Activated CD4-positive, alpha-beta T cell treated with anti-CD3 and anti-CD28 coated beads, Interleukin-10, Interleukin-2, amounts not matched to agents 100 ng/mL and 50 ng/mL, durations not matched to agents 16 hours and 8 hours (primary cell): ENCODE data around the gene GPRC5B.

ENCODE experiments used
- DNase-seq: peaks from one replicate; pipeline ENCODE4 v3.0.0-alpha.2; 2020

The GPRC5B gene

GRCh38 chr16:19884611-19885450, at the start of gene GPRC5B:
GPRC5B (minus strand) TSS chr16:19884848; CDS start chr16:19872845, 12,003 bp downstream.
- peak; percentile 16 for DNase-seq

DNA sequence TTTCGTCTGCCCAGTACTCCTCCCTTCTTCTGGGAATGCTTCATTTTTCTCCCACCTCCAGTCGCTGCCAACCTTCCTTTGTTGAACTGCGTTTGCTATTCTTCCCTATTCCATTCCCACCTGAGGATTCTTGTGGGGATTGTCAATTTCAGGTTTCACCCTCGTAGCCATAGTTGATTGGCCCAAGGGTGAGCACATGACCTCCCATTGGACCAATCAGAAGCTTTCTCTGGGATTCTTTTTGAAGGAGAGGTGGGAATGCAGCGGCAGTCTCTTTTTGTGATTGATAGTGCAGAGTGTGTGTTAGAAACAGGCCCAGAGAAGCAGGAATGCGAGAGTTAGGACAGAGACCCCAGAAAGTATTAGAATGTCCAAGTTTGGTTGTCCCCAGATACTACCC, 49.1 kb upstream of the GPRC5B start:
- no peak for DNase-seq

GRCh38 chr16:19929062-19929511, 44.4 kb upstream of the GPRC5B start:
- DNase-seq = no peak

DNA sequence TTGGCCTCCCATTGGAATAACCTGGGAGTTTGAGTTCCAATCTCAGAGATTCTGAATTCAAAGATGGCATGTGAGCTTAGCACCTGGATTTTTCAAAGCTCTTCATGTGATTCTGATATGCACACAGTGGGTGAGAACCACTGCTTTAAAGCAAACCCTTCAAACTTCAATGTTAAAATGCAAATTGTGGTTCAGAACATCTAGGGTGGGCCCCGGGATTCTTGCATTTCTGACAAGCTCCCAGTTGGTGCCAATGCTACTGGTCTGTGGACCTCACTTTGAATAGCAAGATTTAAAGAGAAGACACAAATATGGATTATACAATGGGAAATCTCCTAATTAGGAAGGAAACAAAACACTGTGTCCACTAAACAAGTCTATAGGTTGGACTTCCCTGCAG, 43.8 kb upstream of the GPRC5B start:
- DNase-seq = no peak

DNA sequence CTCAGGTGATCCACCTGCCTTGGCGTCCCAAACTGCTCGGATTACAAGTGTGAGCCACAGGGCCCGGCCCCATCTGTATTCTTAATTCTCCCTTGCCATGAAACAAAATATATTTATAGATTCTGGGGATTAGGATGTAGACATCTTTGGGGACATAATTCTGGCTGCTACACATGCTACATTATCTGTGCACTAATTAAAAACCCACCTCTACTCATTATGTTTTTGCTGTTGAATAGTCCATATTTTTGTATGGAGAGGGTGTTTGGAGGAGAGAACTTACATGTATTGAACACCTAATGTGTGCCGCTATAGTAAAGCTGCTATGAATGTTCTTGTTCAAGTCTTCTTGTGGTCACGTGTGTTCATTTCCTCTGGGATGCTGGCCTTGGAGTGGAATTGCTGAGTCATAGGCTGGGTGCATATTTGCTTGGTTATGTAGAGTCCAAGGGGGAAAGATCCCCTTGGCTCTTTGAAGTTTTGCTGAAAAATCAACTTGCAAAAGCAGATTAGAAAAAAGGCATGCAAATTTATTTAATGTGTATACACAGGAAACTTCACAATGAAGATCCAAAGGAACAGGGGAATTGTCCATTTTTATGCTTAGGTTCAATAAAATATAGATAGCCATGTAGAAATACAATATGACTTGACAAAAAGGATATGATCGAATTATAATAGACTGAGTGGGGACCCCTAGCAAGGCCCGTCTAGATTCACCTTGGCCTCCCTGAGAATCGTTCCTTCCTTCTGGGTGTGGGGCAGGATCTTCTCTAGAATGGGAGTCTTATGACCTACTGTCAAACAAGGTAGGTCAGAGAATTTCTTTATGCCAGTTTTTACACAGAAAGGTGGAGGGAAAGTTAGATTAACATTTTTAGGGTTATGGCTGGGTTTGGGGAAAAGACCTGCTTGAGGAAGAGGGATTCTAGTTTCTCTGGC, 42.1 kb upstream of the GPRC5B start:
- no peak for DNase-seq

DNA sequence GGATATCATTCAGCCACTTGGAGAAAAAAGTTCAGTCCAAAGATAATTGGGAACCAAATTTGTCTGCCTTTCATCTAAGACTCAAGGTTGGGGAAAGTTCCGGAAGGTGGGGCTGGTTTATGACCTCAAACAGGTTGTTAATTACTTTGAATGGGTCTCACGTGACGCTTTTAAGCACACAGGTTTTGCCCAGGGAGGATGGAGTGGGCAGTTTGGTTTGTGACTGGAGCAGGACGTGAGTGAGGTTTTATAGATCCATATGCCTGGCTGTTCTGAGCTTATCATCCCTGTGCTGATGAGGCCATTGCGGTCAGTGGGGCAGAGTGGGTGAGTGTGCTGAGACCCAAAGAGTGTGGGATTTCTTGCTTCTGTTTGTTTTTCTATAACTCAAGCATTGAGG, 38.7 kb upstream of the GPRC5B start:
- DNase-seq = no peak

GRCh38 chr16:19919142-19919541, 34.5 kb upstream of the GPRC5B start:
- DNase-seq = no peak

- no peak for DNase-seq
Observed at GRCh38 chr16:19916064-19916463, 31.4 kb upstream of the GPRC5B start.

GRCh38 chr16:19914877-19915276, 30.2 kb upstream of the GPRC5B start:
- no peak for DNase-seq

DNA sequence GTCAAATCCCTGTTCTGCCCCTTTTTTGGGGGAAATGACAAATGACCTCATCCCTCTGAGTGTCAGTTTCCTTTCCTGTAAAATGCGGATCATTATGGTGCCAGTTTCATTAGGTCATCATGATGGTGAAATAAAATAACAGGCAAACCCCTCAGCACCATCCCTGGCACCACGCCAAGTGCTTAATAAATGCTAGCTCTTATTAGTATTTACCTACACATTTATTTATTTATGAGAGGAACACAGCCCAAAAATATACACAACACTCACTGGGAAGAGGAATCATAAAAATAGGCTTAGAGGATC, 28.6 kb upstream of the GPRC5B start:
- DNase-seq = no peak

GRCh38 chr16:19912455-19913339, 28.0 kb upstream of the GPRC5B start:
- no peak for DNase-seq

DNA sequence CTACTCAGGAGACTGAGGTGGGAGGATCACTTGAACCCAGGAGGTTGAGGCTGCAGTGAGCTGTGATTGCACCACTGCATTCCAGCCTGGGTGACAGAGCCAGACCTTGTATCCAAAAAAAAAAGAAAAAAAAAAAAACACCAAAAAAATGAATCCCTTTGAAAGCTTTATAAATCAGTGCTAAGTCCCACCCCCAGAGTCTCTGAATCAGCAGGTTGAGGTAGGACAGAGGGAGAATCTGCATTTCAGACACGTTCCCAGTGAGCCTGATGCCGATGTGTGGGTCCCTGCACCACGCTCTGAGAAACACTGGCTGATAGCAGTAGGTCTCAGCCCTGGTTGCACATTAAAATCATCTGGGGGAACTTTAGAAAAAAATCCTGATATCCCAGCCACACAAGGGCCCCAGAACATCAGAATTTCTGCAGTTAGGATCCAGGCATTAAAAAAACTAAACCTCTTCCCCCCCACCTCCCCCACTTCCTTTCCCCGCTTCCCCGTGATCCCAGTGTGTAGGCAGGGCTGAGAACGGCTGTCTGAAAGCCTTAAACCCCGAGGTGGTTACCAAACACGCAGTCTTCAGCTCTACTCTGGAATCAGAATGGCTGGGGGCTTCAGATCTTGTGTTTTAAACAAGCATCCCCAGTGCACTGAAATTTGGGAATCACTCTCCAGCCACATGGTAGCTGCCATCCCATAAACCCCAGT, 27.3 kb upstream of the GPRC5B start:
- no peak for DNase-seq

GRCh38 chr16:19911204-19911603, 26.6 kb upstream of the GPRC5B start:
- DNase-seq = no peak

DNA sequence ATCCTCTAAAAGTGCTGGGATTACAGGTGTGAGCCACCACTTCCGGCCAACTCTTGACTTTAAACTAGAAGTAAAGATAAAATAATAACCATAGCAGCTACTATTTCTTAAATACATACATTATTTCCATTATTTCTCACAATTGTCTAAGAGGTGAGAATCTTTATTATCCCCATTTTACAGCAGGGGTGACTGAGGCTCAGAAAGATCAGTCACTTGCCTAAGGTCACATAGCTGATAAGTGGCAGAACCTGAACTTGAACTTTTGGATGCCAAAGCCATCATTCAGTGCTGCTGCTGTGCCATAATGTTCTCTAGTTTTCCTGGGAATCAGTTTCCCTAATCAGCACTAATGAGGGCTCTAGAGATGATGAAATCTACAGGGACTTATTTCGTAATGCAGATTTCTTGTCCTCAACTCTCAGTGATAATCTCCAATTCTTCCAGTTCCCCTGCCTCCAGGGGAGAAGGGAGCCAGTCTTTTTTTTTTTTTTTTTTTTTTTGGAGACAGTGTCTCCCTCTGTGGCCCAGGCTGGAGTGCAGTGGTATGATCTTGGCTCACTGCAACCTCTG, 25.2 kb upstream of the GPRC5B start:
- DNase-seq = no peak

DNA sequence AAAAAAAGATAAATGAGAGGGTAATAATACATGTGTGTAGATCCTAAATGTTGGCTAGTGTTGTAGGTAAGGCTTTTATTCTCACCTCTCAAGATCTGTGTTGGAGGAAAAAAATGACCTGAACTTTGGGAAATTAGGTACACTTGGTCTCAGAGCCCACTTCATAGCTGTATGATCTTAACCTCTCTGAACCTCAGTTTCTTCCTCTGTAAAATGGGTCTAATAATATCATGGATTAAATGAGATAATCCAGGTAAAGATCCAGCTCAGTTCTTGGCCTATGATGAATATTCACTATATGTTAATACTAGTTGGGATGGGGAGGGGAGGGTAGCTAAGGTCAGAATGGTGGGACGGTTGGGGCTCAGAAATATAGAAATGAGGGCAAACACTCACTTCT, 24.3 kb upstream of the GPRC5B start:
- DNase-seq = no peak

DNA sequence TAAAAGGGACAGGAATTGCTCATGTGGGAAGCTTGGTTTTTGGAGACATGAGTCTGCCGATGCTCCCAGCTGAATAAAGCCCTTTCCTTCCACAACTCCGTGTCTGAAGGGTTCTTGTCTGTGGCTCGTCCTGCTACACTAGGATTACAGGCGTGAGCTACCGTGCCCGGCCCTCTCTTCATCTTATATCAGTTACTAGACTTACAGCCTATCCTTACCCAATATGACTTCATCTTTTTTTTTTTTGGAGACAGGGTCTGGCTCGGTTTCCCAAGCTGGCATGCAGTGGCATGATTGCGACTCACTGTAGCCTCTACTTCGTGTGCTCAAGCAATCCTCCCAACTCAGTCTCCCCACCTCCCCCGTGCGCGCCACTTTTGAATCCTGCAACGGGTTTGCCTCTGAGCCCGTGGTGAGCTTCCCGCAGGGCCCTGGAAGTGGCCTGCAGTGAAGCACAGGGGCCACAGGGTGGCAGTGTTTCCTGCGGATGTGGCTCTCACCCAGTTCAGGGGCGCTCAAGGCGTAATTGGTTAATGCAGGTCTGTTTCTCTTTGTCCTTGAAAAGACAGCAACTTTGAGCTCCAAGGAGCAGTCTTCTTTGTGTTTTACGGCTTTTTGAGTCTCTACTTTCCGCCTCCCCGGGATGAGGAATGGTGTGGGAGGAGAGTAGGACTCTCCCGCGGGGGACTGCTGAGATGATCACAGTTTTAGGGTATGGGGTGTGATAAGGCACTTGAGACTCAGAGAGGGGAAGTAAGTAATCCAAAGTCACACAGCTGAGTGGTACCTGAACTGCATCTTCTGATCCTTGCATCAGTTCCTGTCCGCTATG, 22.7 kb upstream of the GPRC5B start:
- peak; percentile 84 for DNase-seq

DNA sequence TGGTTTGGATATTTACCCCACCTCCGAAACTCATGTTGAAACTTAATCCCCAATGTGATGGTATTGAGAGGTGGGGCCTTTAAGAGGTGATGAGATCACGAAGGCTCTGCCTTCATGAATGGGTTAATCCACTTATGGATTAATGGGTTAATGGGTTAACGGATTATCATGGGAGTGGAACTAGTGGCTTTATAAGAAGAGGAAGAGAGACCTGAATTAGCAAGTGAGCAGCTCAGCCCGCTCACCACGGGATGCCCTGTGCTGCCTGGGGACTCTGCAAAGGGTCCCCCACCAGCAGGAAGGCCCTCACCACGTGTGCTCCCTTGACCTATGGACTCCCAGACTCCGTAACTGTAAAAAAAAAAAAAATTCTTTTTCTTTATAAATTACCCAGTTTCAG, 16.5 kb upstream of the GPRC5B start:
- DNase-seq = no peak

GRCh38 chr16:19899605-19899955, 14.9 kb upstream of the GPRC5B start:
- DNase-seq = no peak

DNA sequence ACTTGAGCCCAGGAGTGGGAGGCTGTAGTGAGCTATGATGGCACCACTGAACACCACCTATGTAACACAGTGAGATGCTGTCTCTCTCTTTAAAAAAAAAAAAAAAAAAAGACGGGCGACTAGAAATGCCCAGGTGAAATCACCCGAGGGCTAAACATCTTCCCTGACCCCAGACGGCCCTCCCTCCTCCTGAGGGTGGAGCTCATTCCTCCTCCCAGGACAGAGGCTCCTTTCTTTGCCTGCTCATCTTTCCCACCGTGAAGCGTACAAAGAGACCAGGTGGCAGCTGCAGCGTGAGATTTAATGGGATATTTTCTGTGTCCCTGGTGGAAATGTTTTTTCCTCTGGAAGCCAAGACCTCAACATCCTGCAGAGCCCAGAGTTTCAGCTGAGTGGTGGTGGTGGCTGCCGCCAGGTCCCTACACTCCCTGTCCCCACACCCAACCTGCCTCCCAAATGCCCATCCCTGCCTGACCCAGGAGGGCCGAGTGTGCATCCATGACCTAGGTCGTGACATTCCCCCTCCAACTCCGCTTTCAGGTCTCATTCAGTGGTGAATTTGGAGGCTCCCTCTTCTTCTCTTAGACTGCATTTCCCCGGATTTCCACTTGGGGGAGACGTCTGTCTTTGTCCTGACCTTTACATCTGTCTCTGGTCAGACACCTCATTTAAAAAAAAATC, 14.4 kb upstream of the GPRC5B start:
- DNase-seq = peak; percentile 58

- no peak for DNase-seq
Observed at GRCh38 chr16:19898166-19898565, 13.5 kb upstream of the GPRC5B start.
